Panc1 (cell line): ENCODE data around the gene SIK2. TPM values are rescaled to one million over a fixed set of nuclear protein-coding genes. Genes with fewer than 3 reads are reported as not detected.

Experiments
- ATAC-seq: fragments of 200-7000 bp; cut with Tn5 transposase; 2 replicates; pipeline ENCODE4 v1.9.1; 2020; ENCODE audit warnings: mild to moderate bottlenecking, moderate library complexity
- BruUV-seq: library from RNA; stranded (reverse); fragments of 400-500 nt; replicated peaks from 2 replicates; lab custom pipeline; 2021; lab: Mats Ljungman, UMichigan
- CTCF ChIA-PET: fragments of 300-600 bp; sonication (Branson Sonifier 250); formaldehyde crosslinking; loops from one replicate; lab custom pipeline; 2022; ENCODE audit warnings: antibody characterized with exemption; lab: Charles Lee
- POLR2A ChIA-PET: fragments of 300-600 bp; sonication (Branson Sonifier 250); formaldehyde crosslinking; loops from one replicate; lab custom pipeline; 2022; ENCODE audit warnings: antibody characterized with exemption; lab: Charles Lee
- DNase-seq: peaks from one replicate; pipeline ENCODE4 v3.0.0-alpha.2; 2010; ENCODE audit warnings: low read depth, low spot score
- H3K27ac ChIP-seq: 2 replicates; pipeline ENCODE4 v1.5.1; 2011; ENCODE audit warnings: mild to moderate bottlenecking, low read length, inconsistent platforms
- H3K27me3 ChIP-seq: fragments of 200-500 bp; sonication (Bioruptor generic); 2 replicates; pipeline ENCODE4 v1.6.0; 2014; ENCODE audit warnings: low read length, inconsistent platforms; ENCODE audit not compliant: control insufficient read depth, insufficient read depth
- H3K36me3 ChIP-seq: fragments of 200-500 bp; sonication (Bioruptor generic); 2 replicates; pipeline ENCODE4 v1.5.1; 2014; ENCODE audit warnings: inconsistent platforms, mild to moderate bottlenecking, low read length, moderate library complexity; ENCODE audit not compliant: control insufficient read depth, insufficient read depth
- H3K4me1 ChIP-seq: 2 replicates; pipeline ENCODE4 v1.5.1; 2011; ENCODE audit warnings: inconsistent platforms, mild to moderate bottlenecking, low read length, moderate library complexity; ENCODE audit not compliant: control insufficient read depth, insufficient read depth
- H3K4me3 ChIP-seq, 2 experiments: 2 replicates each; pipeline ENCODE4 v1.5.1; 2011 to 2012; ENCODE audit warnings: low read depth in 2 of 2, low read length in 2 of 2, mild to moderate bottlenecking in 2 of 2, inconsistent platforms in 1 of 2, moderate library complexity in 1 of 2
- H3K9me3 ChIP-seq: fragments of 200-500 bp; sonication (Bioruptor generic); 2 replicates; pipeline ENCODE4 v1.5.1; 2014; ENCODE audit warnings: low read depth, mild to moderate bottlenecking, inconsistent platforms, low read length, moderate library complexity; ENCODE audit not compliant: control insufficient read depth, insufficient read depth
- CTCF ChIP-seq: fragments of 450-650 bp; IDR thresholded peaks from 2 replicates; pipeline ENCODE4 v1.5.1; 2017; ENCODE audit warnings: mild to moderate bottlenecking
- POLR2AphosphoS5 ChIP-seq: IDR thresholded peaks from 2 replicates; pipeline ENCODE4 v1.6.1; 2012; ENCODE audit warnings: mild to moderate bottlenecking, low read depth, low read length, moderate library complexity
- REST ChIP-seq, 2 experiments: IDR thresholded peaks; 2 replicates each; pipeline ENCODE4 v1.6.1; 2011 to 2012; ENCODE audit warnings: low read depth in 2 of 2, control low read depth in 1 of 2, low read length in 1 of 2, mild to moderate bottlenecking in 1 of 2, moderate library complexity in 1 of 2; ENCODE audit not compliant: insufficient read depth in 1 of 2
- SIN3A ChIP-seq: IDR thresholded peaks from 2 replicates; pipeline ENCODE4 v1.6.1; 2012; ENCODE audit warnings: low read depth, mild to moderate bottlenecking, low read length, moderate library complexity, borderline replicate concordance; ENCODE audit not compliant: insufficient read depth
- TCF7L2 ChIP-seq: IDR thresholded peaks from 2 replicates; pipeline ENCODE4 v1.6.1; 2011; ENCODE audit warnings: mild to moderate bottlenecking, low read depth, low read length, inconsistent platforms
- in situ Hi-C: cut with HindIII; loops from 2 replicates; pipeline ENCODE4 v1.10.0; 2016; ENCODE audit warnings: low sequenced_read_pairs, low pct_unique_long_range_greater_than_20kb
- intact Hi-C: fragments of 100-400 bp; cut with micrococcal nuclease; formaldehyde crosslinking; loops from one replicate; pipeline ENCODE4 v1.10.0; 2022; ENCODE audit not compliant: unreplicated experiment
- total RNA-seq: library from RNA; stranded (reverse); gene quantifications from one replicate; pipeline ENCODE4 v1.2.1, GENCODE V29; 2021; ENCODE audit not compliant: unreplicated experiment

SIK2 gene
- total RNA-seq, 1 experiment from 2014 or later: 17.0 TPM

GRCh38 chr11:111633248-111633647, 31.0 kb downstream of the SIK2 start (continued):
- TF ChIP-seq SIN3A: no peak

- Histone ChIP-seq H3K27ac (no peak overlapping the region), H3K27me3 (no peaks in the 10 kb centered on the region), H3K4me3 (no peak overlapping the region), H3K36me3 (no peaks in the 10 kb centered on the region), H3K9me3 (no peaks in the 10 kb centered on the region), H3K4me1 (peaks cover 12% of the 10 kb centered on the region; the same call in 1 of the 2 replicates)
- DNase-seq (no peak), ATAC-seq (no peak)
- TF ChIP-seq REST (IDR thresholded peaks at IDR 0.05; ENCODE audit: insufficient read depth in 1 of 2, low read depth in 2 of 2, low read length in 1 of 2): no peak
- TF ChIP-seq POLR2AphosphoS5: no peak
- TF ChIP-seq CTCF: no peak
- TF ChIP-seq TCF7L2: no peak
- TF ChIP-seq SIN3A: no peak
- in situ Hi-C loops: no loop called here
- intact Hi-C loops: no loop called here
- ChIA-PET CTCF (no interaction called here), POLR2A (no interaction called here)
- no TSS peak for BruUV-seq
These were observed 31.6 kb downstream of the SIK2 start for GRCh38 chr11:111633756-111634362.

GRCh38 chr11:111634981-111635705, 32.9 kb downstream of the SIK2 start:
- Histone ChIP-seq H3K9me3 (no peaks in the 10 kb centered on the region), H3K4me3 (no peak overlapping the region), H3K36me3 (no peaks in the 10 kb centered on the region), H3K4me1 (peaks cover 12% of the 10 kb centered on the region), H3K27ac (no peak overlapping the region), H3K27me3 (no peaks in the 10 kb centered on the region)
- POLR2A ChIA-PET: no interaction called here
- ATAC-seq: no peak
- TF ChIP-seq SIN3A (no peak), CTCF (no peak), REST (IDR thresholded peaks at IDR 0.05; ENCODE audit: insufficient read depth in 1 of 2, low read depth in 2 of 2, low read length in 1 of 2) (no peak), POLR2AphosphoS5 (no peak), TCF7L2 (no peak)
- DNase-seq: no peak
- in situ Hi-C loops (no loop called here), intact Hi-C loops (no loop called here)
- CTCF ChIA-PET: interaction anchor here (0.6 kb wide), 1 partner anchor 24 kb away, joined by 3 read pairs; no protein-coding TSS in a partner anchor
- no TSS peak for BruUV-seq
